OCI-LY3 (cell line): ENCODE measurements around the gene DSE.

Experiments used
- H2AFZ ChIP-seq: fragments of 200-600, 300-600 bp; shearing (Covaris generic); 2 replicates; pipeline ENCODE4 v1.6.0; 2014; ENCODE audit warnings: antibody characterized with exemption, low read depth, low read length
- H3K27ac ChIP-seq: fragments of 200-600, 300-600 bp; sonication (generic); 2 replicates; pipeline ENCODE4 v1.5.1; 2014; ENCODE audit warnings: mild to moderate bottlenecking, low read length, moderate library complexity, mixed read lengths
- H3K27me3 ChIP-seq: fragments of 200-600, 300-600 bp; sonication (generic); 2 replicates; pipeline ENCODE4 v1.6.1; 2014; ENCODE audit warnings: low read depth, low read length, mixed read lengths
- H3K36me3 ChIP-seq: fragments of 200-600, 300-600 bp; sonication (generic); replicated peaks from 2 replicates; pipeline ENCODE3; 2014; ENCODE audit warnings: low read depth, low read length, mixed read lengths
- H3K4me1 ChIP-seq: fragments of 300-600, 200-600 bp; sonication (generic); 2 replicates; pipeline ENCODE4 v1.6.1; 2014; ENCODE audit warnings: low read length, mixed read lengths
- H3K4me2 ChIP-seq: fragments of 200-600, 300-600 bp; sonication (generic); 2 replicates; pipeline ENCODE4 v1.6.1; 2014; ENCODE audit warnings: low read length, mixed read lengths
- H3K4me3 ChIP-seq: fragments of 300-600, 200-600 bp; sonication (generic); 2 replicates; pipeline ENCODE4 v1.5.1; 2014; ENCODE audit warnings: antibody characterized with exemption, mild to moderate bottlenecking, low read length, moderate library complexity
- H3K79me2 ChIP-seq: fragments of 300-600, 200-600 bp; shearing (Covaris generic); 2 replicates; pipeline ENCODE4 v1.6.1; 2014; ENCODE audit warnings: mild to moderate bottlenecking, low read length, mixed read lengths
- H3K9ac ChIP-seq: fragments of 300-600, 200-600 bp; shearing (Covaris generic); 2 replicates; pipeline ENCODE4 v1.6.0; 2014; ENCODE audit warnings: mild to moderate bottlenecking, low read length, moderate library complexity
- H3K9me3 ChIP-seq: fragments of 200-600, 300-600 bp; shearing (Covaris generic); 2 replicates; pipeline ENCODE4 v1.6.1; 2014; ENCODE audit warnings: low read length, mixed read lengths; ENCODE audit not compliant: insufficient read depth
- H4K20me1 ChIP-seq: fragments of 200-600, 300-600 bp; sonication (generic); 2 replicates; pipeline ENCODE4 v1.6.1; 2016; ENCODE audit warnings: low read length, mixed read lengths; ENCODE audit not compliant: insufficient read depth
- EZH2phosphoT487 ChIP-seq: fragments of 200-600 bp; shearing (Covaris generic); IDR thresholded peaks from 2 replicates; pipeline ENCODE4 v1.6.1; 2018; ENCODE audit warnings: antibody characterized with exemption, mixed run types, low read depth
- TF ChIP-seq, protein P1 (sequence below): fragments of 200-600, 300-600 bp; sonication (generic); IDR thresholded peaks from 2 replicates; pipeline ENCODE4 v1.5.1; 2014; ENCODE audit warnings: antibody characterized with exemption, low read length, low read depth

The DSE gene

DNA sequence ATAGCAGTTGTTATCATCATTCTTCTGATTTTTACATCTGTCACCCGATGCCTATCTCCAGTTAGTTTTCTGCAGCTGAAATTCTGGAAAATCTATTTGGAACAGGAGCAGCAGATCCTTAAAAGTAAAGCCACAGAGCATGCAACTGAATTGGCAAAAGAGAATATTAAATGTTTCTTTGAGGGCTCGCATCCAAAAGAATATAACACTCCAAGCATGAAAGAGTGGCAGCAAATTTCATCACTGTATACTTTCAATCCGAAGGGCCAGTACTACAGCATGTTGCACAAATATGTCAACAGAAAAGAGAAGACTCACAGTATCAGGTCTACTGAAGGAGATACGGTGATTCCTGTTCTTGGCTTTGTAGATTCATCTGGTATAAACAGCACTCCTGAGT, 92.6 kb downstream of the DSE start:
- no peak overlapping the region for H3K9ac ChIP-seq
- no peak overlapping the region for H2AFZ ChIP-seq
- no peak overlapping the region for H3K4me3 ChIP-seq
- no peak overlapping the region for H3K27ac ChIP-seq
- TF ChIP-seq, protein P1, sequence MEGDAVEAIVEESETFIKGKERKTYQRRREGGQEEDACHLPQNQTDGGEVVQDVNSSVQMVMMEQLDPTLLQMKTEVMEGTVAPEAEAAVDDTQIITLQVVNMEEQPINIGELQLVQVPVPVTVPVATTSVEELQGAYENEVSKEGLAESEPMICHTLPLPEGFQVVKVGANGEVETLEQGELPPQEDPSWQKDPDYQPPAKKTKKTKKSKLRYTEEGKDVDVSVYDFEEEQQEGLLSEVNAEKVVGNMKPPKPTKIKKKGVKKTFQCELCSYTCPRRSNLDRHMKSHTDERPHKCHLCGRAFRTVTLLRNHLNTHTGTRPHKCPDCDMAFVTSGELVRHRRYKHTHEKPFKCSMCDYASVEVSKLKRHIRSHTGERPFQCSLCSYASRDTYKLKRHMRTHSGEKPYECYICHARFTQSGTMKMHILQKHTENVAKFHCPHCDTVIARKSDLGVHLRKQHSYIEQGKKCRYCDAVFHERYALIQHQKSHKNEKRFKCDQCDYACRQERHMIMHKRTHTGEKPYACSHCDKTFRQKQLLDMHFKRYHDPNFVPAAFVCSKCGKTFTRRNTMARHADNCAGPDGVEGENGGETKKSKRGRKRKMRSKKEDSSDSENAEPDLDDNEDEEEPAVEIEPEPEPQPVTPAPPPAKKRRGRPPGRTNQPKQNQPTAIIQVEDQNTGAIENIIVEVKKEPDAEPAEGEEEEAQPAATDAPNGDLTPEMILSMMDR, result no peak
- no peak for TF ChIP-seq EZH2phosphoT487
- no peaks in the 10 kb centered on the region for H3K36me3 ChIP-seq
- no peaks in the 10 kb centered on the region for H4K20me1 ChIP-seq
- no peaks in the 10 kb centered on the region for H3K9me3 ChIP-seq
- no peak overlapping the region for H3K4me2 ChIP-seq
- no peaks in the 10 kb centered on the region for H3K79me2 ChIP-seq
- H3K27me3 ChIP-seq, result no peaks in the 10 kb centered on the region
- peaks cover 25% of the 10 kb centered on the region for H3K4me1 ChIP-seq

GRCh38 chr6:116465246-116465645, 94.5 kb downstream of the DSE start:
- no peaks in the 10 kb centered on the region for H3K9me3 ChIP-seq
- H3K79me2 ChIP-seq, result no peaks in the 10 kb centered on the region
- TF ChIP-seq EZH2phosphoT487, result no peak
- H3K36me3 ChIP-seq, result no peaks in the 10 kb centered on the region
- H3K4me1 ChIP-seq, result peaks cover 25% of the 10 kb centered on the region
- no peak overlapping the region for H3K9ac ChIP-seq
- H3K27me3 ChIP-seq, result no peaks in the 10 kb centered on the region
- no peak overlapping the region for H2AFZ ChIP-seq
- no peak overlapping the region for H3K27ac ChIP-seq
- H4K20me1 ChIP-seq, result no peaks in the 10 kb centered on the region
- H3K4me2 ChIP-seq, result peak overlapping the region; percentile 72
- peak overlapping the region; percentile 37; the same call in 1 of the 2 replicates for H3K4me3 ChIP-seq

GRCh38 chr6:116467096-116467495, 96.3 kb downstream of the DSE start:
- Histone ChIP-seq H3K27ac (no peak overlapping the region), H3K36me3 (no peaks in the 10 kb centered on the region), H2AFZ (no peak overlapping the region), H3K27me3 (no peaks in the 10 kb centered on the region), H3K4me1 (peaks cover 25% of the 10 kb centered on the region), H4K20me1 (no peaks in the 10 kb centered on the region), H3K9ac (no peak overlapping the region), H3K4me2 (no peak overlapping the region), H3K4me3 (no peak overlapping the region), H3K79me2 (no peaks in the 10 kb centered on the region), H3K9me3 (no peaks in the 10 kb centered on the region)
- TF ChIP-seq, protein P1, result no peak
- no peak for TF ChIP-seq EZH2phosphoT487

- Histone ChIP-seq H4K20me1 (no peaks in the 10 kb centered on the region), H3K4me2 (no peak overlapping the region), H3K27ac (no peak overlapping the region), H2AFZ (no peak overlapping the region), H3K79me2 (no peaks in the 10 kb centered on the region), H3K9ac (no peak overlapping the region), H3K27me3 (no peaks in the 10 kb centered on the region), H3K4me3 (no peak overlapping the region), H3K36me3 (no peaks in the 10 kb centered on the region), H3K9me3 (no peaks in the 10 kb centered on the region), H3K4me1 (peaks cover 25% of the 10 kb centered on the region)
- TF ChIP-seq, protein P1, result no peak
- TF ChIP-seq EZH2phosphoT487, result no peak
Observed at GRCh38 chr6:116467514-116467913, 96.8 kb downstream of the DSE start.

GRCh38 chr6:116468293-116468692, 97.5 kb downstream of the DSE start:
- TF ChIP-seq, protein P1, result no peak
- no peak for TF ChIP-seq EZH2phosphoT487
- Histone ChIP-seq H3K79me2 (no peaks in the 10 kb centered on the region), H3K27ac (no peak overlapping the region), H3K9ac (no peak overlapping the region), H3K9me3 (no peaks in the 10 kb centered on the region), H3K36me3 (no peaks in the 10 kb centered on the region), H3K4me1 (peaks cover 25% of the 10 kb centered on the region), H4K20me1 (no peaks in the 10 kb centered on the region), H3K4me3 (no peak overlapping the region), H2AFZ (no peak overlapping the region), H3K27me3 (no peaks in the 10 kb centered on the region), H3K4me2 (no peak overlapping the region)
